DOHH2 (cell line): ENCODE measurements around the gene KCNK5.

Source experiments
- H3F3A ChIP-seq: fragments of 200-600 bp; sonication (generic), shearing (Covaris generic); 2 replicates; pipeline ENCODE4 v1.6.0; 2016; ENCODE audit warnings: antibody characterized with exemption, mild to moderate bottlenecking; ENCODE audit not compliant: control insufficient read depth, insufficient read depth
- H3K27ac ChIP-seq: fragments of 200-600 bp; sonication (generic); 2 replicates; pipeline ENCODE4 v1.5.1; 2014; ENCODE audit warnings: low read depth, mild to moderate bottlenecking, low read length, moderate library complexity
- H3K27me3 ChIP-seq: fragments of 200-600 bp; sonication (generic); 2 replicates; pipeline ENCODE4 v1.6.1; 2014; ENCODE audit warnings: mild to moderate bottlenecking, low read length, mixed read lengths; ENCODE audit not compliant: control insufficient read depth
- H3K36me3 ChIP-seq: fragments of 200-600 bp; sonication (generic); 2 replicates; pipeline ENCODE4 v1.6.1; 2014; ENCODE audit warnings: mild to moderate bottlenecking, low read length, moderate library complexity, mixed read lengths; ENCODE audit not compliant: control insufficient read depth
- H3K4me1 ChIP-seq: fragments of 200-600 bp; sonication (generic); 2 replicates; pipeline ENCODE4 v1.6.1; 2014; ENCODE audit warnings: mild to moderate bottlenecking, low read length, mixed read lengths; ENCODE audit not compliant: control insufficient read depth
- H3K4me2 ChIP-seq: fragments of 200-600 bp; sonication (generic); 2 replicates; pipeline ENCODE4 v1.6.0; 2014; ENCODE audit warnings: mild to moderate bottlenecking, low read length, moderate library complexity
- H3K4me3 ChIP-seq: fragments of 200-600 bp; sonication (generic); 2 replicates; pipeline ENCODE4 v1.5.1; 2014; ENCODE audit warnings: mild to moderate bottlenecking, low read length, mixed read lengths
- H3K79me2 ChIP-seq: fragments of 200-600 bp; sonication (generic); 2 replicates; pipeline ENCODE4 v1.6.1; 2014; ENCODE audit warnings: mild to moderate bottlenecking, low read length, mixed read lengths; ENCODE audit not compliant: control insufficient read depth
- H3K9me2 ChIP-seq: fragments of 200-600 bp; sonication (generic); replicated peaks from 2 replicates; pipeline ENCODE4 v1.6.1; 2014; ENCODE audit warnings: mild to moderate bottlenecking, low read length, mixed read lengths; ENCODE audit not compliant: control insufficient read depth
- H3K9me3 ChIP-seq: fragments of 200-600 bp; sonication (generic); 2 replicates; pipeline ENCODE4 v1.6.1; 2014; ENCODE audit warnings: antibody characterized with exemption, low read length, mixed read lengths; ENCODE audit not compliant: control insufficient read depth, insufficient read depth
- H4K20me1 ChIP-seq: fragments of 200-600 bp; sonication (generic); 2 replicates; pipeline ENCODE4 v1.6.0; 2014; ENCODE audit warnings: low read depth, mild to moderate bottlenecking, antibody characterized with exemption, low read length, moderate library complexity; ENCODE audit not compliant: control insufficient read depth, insufficient read depth
- EZH2phosphoT487 ChIP-seq: fragments of 200-600 bp; sonication (generic); IDR thresholded peaks from 2 replicates; pipeline ENCODE4 v1.6.1; 2017; ENCODE audit warnings: borderline replicate concordance, mild to moderate bottlenecking, antibody characterized with exemption, low read length, moderate library complexity, mixed read lengths
- TF ChIP-seq, protein P1 (sequence below): fragments of 200-600 bp; sonication (generic); IDR thresholded peaks from one replicate; pipeline ENCODE4 v1.5.1; 2014; ENCODE audit warnings: antibody characterized with exemption, mild to moderate bottlenecking, low read depth, low read length; ENCODE audit not compliant: poor library complexity, severe bottlenecking

KCNK5 gene

DNA sequence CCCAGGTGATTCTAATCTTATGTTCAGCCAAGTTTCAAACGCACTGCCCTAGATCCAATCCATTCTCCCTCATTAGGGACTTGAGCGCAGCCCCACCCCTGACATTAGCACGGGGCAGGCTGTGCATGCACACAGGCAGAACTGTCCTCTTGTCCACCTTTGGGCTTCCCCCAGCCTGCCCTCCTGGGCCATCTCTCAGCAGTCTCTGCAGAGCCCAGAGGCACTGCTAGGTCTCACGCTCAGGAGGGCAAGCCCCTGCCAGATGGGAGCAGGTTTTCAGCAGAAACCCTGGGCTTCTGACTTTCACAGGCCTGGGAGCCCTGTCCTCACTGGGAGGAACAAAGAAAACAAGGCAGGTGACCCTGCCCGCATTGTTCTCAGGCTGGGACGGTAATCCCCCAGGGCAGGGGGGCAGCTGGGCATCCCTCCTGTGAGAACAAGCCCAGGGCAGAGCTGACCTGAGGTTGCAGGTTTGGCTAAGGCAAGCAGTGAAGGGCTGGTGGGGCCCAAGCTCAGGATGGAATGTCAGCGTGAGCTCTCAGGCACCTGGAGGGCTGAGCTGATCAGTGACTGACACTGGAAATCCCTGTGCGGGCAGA lies 24.5 kb downstream of the KCNK5 start:
- H3K79me2 ChIP-seq, result no peaks in the 10 kb centered on the region

DNA sequence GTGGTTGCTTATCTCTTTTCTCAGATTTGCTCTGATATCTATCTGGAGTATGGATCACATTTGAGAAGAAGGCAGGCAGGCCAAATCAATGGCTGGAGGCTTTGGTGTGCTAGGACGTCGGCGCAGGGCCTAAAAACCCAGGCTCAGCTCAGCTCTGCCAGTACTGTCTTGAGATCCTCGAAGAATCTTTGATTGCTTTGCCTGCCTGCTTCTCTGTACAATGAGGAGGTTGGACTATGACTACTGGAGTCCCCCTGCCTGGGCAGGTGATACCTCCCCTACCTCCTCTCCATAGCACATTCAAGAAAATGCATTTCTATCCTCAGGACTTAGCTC lies 25.1 kb downstream of the KCNK5 start:
- H3K27ac ChIP-seq, result no peak overlapping the region
- H3F3A ChIP-seq, result no peaks in the 10 kb centered on the region
- no peaks in the 10 kb centered on the region for H4K20me1 ChIP-seq
- no peaks in the 10 kb centered on the region for H3K4me1 ChIP-seq
- H3K4me3 ChIP-seq, result no peak overlapping the region
- H3K27me3 ChIP-seq, result no peaks in the 10 kb centered on the region
- H3K9me3 ChIP-seq, result no peaks in the 10 kb centered on the region
- no peaks in the 10 kb centered on the region for H3K79me2 ChIP-seq
- H3K36me3 ChIP-seq, result no peaks in the 10 kb centered on the region
- H3K4me2 ChIP-seq, result no peak overlapping the region
- TF ChIP-seq EZH2phosphoT487, result no peak
- TF ChIP-seq, protein P1, sequence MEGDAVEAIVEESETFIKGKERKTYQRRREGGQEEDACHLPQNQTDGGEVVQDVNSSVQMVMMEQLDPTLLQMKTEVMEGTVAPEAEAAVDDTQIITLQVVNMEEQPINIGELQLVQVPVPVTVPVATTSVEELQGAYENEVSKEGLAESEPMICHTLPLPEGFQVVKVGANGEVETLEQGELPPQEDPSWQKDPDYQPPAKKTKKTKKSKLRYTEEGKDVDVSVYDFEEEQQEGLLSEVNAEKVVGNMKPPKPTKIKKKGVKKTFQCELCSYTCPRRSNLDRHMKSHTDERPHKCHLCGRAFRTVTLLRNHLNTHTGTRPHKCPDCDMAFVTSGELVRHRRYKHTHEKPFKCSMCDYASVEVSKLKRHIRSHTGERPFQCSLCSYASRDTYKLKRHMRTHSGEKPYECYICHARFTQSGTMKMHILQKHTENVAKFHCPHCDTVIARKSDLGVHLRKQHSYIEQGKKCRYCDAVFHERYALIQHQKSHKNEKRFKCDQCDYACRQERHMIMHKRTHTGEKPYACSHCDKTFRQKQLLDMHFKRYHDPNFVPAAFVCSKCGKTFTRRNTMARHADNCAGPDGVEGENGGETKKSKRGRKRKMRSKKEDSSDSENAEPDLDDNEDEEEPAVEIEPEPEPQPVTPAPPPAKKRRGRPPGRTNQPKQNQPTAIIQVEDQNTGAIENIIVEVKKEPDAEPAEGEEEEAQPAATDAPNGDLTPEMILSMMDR, result no peak
- no peaks in the 10 kb centered on the region for H3K9me2 ChIP-seq

More for the DNA sequence above, 24.5 kb downstream of the KCNK5 start:
- H3K27me3 ChIP-seq, result no peaks in the 10 kb centered on the region; the same call in 1 of the 2 replicates
- no peak overlapping the region for H3K27ac ChIP-seq
- no peaks in the 10 kb centered on the region for H3K4me1 ChIP-seq
- no peaks in the 10 kb centered on the region for H4K20me1 ChIP-seq
- H3K36me3 ChIP-seq, result no peaks in the 10 kb centered on the region
- no peaks in the 10 kb centered on the region for H3F3A ChIP-seq
- H3K9me3 ChIP-seq, result no peaks in the 10 kb centered on the region
- H3K9me2 ChIP-seq, result no peaks in the 10 kb centered on the region
- H3K4me3 ChIP-seq, result no peak overlapping the region
- TF ChIP-seq, protein P1, result no peak
- TF ChIP-seq EZH2phosphoT487, result no peak
- H3K4me2 ChIP-seq, result no peak overlapping the region

DNA sequence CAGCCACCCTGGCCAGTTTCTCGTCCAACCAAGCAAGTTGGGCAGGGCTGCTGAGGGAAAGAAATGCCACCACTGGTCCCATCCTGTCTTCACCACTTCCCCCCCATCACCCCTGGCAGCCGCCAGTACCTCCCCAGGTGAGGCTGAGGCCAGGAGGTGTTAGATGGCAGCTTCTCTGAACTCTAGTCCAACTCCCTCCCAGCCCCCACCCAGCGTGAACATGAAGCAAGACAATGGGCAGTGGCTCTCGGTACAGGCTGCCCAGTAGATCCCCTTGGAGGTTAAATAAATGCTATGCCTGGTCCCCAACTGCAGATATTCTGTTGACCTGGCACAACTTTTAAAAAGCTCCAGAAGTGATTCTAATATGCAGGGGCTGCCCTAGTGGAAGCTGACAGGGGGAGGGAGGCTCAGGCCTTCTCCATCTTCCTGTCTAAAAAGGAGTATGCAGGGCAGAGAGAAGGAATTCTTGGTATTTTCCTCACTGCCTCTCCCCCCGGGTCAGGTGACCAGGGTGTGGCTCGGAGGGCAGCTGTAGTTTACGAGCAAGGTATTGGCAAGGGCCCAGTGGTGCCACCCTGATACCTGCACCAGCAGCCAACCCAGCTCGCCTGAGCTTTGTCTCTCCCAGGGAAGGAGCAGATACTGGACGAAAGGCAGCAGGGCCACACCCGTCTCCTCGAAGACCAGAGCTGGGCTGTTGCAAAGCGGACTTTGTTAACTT lies 25.7 kb downstream of the KCNK5 start:
- H3K9me2 ChIP-seq, result no peaks in the 10 kb centered on the region
- no peaks in the 10 kb centered on the region for H3K4me1 ChIP-seq
- no peaks in the 10 kb centered on the region for H3K9me3 ChIP-seq
- H3K27me3 ChIP-seq, result no peaks in the 10 kb centered on the region
- H3K36me3 ChIP-seq, result no peaks in the 10 kb centered on the region
- no peak overlapping the region for H3K4me3 ChIP-seq
- no peaks in the 10 kb centered on the region for H3K79me2 ChIP-seq
- H3F3A ChIP-seq, result no peaks in the 10 kb centered on the region
- H3K27ac ChIP-seq, result no peak overlapping the region
- H3K4me2 ChIP-seq, result no peak overlapping the region
- H4K20me1 ChIP-seq, result no peaks in the 10 kb centered on the region
- TF ChIP-seq, protein P1, result no peak
- no peak for TF ChIP-seq EZH2phosphoT487
